Stimulated activated CD4-positive, alpha-beta T cell treated with anti-CD3 and anti-CD28 coated beads, Interleukin-15, amount 100 ng/mL, for 48 hours (primary cell): ENCODE measurements around the gene FBXL7.

ENCODE experiments used
- DNase-seq, 2 donors: peaks; one replicate each; pipeline ENCODE4 v3.0.0-alpha.2; 2020; ENCODE audit warnings: low read depth in 2 of 2

The FBXL7 gene

DNA sequence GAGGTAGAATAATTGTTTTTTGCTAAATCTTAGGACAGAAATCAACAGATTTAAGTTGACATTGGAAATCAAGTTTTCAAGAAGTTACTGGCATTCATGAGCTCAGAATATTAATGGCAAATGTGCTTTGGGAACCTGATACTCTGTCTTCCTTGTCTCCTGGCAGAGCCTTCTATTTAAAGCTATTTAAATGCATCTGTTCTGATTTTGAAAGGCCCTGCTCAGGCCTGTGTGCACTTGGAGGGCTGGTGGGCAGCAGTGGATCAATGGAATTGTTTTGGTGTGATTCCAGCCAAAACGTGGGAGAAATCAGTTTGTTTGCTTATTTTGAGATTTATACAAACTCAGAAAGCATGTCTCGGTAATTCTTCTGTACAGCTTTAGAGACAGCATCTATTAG lies 38.5 kb downstream of the FBXL7 start:
- no peak for DNase-seq

DNA sequence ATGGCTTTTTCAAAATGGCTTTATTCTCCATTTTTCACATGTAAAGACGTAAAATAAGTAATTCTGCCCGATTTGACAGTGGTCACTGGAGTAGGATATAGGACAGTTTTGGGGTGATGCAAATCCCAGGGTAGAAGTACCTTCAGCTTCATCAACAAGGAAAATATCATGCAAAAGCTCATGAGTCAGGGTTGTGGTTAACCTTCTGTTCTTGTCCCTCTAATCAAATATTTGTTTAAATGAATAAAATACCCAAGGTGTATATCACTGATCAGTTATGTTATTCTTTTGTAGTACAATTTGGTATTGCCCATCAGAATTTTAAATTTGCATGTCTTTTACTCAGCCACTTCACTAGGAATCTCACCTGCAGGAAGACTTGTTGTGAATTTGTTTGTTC lies 40.0 kb downstream of the FBXL7 start:
- no peak for DNase-seq

DNA sequence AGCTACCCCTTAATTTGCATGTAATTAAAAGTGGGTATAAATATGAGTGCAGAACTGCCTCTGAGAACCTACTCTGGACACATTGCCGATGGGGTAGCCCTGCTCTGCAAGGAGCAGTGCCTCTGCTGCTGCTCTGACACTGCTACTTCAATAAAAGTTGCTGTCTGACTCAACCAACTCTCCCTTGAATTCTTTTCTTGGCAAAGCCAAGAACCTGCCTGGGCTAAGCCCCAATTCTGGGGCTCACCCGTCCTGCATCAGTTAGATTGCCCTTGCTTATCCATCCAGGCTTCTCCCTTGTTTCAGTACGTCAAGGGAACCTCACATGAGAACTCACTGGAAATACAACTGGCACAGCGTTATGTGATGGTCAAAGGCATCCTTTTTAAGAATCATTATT lies 44.1 kb downstream of the FBXL7 start:
- no peak for DNase-seq

GRCh38 chr5:15545082-15545481 lies 45.1 kb downstream of the FBXL7 start:
- no peak for DNase-seq

DNA sequence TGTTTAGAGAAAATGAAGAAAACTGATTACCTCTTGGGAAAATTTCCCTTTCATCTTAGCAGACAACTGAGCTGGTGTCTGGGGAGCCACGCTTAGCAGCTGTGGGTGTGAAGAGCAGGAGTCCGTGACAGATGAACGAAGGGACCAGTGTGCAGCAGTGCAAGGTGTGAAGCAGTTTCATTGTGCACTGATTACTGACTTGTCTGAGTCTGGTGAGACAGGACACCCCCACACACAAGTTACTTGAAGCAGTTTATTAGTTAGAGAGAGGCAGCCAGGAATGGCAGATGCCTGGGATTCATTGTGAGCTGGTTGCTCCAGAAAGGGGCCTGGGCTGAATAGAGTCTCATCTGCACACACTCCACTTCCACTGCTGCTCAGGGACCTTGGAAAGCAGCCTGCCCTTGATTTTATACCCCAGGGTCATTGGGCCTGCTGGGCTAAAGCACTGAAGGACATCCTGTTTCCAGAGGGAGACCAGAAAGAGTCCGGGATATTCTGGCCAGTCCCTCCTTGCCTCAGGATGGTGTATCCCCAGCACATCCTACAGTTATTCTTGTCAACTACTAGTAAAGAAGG lies 47.4 kb downstream of the FBXL7 start:
- no peak for DNase-seq

- DNase-seq = no peak
These were observed 50.0 kb downstream of the FBXL7 start for GRCh38 chr5:15549961-15550360.

DNA sequence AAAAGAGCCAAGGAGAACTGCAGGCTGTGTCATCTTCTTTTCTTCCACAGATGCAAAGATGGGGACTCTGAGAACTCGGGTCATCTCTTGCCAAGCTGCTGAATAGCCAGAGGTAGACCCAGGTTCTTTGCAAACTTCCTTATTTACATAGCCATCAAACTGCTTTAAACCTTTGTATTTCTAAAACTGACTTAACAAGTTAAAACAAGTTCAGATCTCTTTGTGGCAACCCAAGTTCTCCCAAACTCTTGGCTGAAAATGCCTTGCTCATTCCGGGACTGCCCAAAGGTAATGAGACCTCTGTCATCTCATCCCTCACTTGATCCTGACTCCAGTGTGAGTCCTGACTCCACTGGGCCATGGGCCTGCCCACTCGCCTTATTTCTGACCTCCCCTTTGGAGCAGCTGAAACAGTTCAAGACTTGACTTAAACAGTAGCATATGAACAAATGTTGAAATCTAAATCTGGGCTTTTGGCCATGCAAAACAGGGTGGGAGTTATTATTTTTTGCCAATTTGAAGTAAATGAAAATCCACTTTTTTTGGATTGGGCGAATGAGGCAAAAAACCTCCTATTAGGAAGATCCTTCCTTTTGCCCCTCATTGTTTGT lies 50.6 kb downstream of the FBXL7 start:
- no peak for DNase-seq

- DNase-seq = no peak
These were observed 51.1 kb downstream of the FBXL7 start for GRCh38 chr5:15551113-15551504.

DNA sequence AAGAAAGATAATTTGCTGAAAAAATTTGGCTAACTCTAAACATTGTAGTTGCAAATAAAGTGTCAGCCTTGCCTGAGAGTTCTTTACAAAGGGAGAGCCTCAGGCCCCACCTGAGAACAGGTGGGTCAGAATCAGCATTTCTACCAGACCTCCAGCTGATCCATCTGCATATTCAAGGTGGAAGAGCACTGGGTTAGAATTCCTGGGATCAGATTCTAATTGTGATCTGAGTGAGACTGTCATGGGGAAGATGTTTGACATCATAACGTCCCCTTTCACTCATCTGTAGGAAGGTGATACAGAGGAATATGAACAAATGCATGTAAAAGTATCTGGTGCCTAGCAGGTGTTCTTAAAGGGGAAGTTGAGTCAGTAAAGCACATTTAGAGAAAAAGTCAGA lies 54.6 kb downstream of the FBXL7 start:
- no peak for DNase-seq

DNA sequence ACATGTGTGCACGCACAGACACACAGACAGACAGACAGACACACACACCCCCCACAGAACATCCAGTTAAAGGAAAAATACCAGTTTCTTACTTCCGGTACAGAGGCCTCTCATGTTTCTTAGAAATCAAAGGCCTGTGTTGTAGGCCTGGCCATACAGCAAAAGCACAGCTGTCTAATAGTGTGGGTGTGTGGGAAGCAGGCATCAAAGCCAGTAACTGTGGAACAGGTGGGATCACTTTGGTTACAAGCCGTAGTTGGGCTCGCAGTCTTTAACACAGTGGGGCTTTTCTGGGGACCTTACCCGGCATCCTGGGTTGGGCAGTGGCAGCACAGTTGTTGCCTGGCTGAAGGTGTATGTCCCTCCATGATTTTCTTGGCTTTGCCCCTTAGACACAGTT lies 55.2 kb downstream of the FBXL7 start:
- no peak for DNase-seq

DNA sequence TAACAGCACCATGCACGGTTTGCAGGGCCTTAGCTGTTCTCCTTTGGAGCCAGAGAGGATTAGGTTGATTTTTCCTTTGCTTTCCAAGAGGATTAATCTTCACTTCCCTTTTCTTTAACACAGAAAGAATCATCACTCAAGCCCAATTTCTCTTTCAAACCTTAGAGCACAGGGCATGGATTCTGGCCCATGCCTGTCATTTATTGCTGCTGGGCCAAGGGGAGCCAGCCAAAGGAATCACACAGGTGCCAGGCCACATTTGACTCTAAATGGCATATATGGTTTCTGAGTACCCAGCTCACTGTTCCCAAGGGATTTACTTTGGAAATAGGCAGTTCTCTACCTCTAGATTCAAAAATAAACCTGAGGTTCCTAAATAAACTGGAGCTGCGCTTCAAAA lies 58.3 kb downstream of the FBXL7 start:
- no peak for DNase-seq

- DNase-seq = no peak
These were observed 58.7 kb downstream of the FBXL7 start for GRCh38 chr5:15558681-15559080.

DNA sequence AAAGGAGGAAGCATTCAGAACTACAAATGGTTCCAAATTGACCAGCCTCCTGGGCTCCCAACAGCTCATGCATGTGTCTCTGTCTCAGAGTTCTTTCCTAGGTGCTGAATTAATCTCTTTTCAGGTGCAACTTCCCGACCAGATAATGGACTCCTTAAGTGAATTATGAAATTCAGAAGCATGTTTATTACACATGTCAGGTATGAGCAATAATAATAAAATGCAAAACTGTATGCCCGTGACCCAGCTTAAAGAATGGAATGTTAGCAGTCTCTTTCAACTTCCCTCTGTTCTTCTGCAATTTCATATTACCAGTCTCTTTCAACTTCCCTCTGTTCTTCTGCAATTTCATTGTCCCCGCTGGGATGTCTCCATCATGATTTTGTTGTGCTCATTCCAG lies 60.4 kb downstream of the FBXL7 start:
- DNase-seq = no peak

GRCh38 chr5:15564523-15564922 lies 64.5 kb downstream of the FBXL7 start:
- no peak for DNase-seq

DNA sequence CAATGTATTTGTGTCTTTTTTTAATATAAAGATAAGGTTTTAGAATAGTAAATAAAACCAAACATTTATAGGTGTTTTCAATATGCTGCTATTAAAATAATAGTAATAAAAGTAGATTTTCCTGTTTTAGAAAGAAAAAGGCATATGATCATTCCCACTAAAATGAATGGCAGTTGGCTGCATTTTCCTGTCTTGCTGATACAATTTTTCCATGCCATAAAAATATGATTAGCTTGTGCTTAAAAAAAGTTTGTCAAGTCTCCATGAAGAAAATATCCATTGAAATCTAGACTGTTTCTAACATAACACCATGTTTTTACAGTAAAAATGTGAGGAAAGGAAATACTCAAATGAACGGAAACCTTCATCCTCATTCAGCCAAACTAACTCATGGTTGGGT lies 65.0 kb downstream of the FBXL7 start:
- DNase-seq = no peak

DNA sequence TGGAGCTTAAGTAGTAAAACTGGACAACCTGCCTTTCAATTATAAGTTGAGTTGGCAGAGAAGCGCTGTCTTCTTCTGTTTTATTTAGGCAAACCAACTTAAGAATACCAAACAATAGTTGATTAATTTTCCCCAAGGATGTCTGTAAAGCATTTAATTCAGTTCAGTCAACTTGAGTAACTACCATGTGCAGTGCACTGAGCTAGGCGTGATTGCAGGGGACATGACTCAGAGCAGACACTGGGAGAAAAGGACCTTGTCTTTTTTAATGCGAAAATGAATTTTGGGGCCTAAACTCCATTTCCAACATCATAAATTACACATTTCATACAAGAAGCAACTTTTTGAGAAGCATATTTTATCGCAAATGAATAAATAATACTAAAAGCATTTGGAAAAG lies 66.3 kb downstream of the FBXL7 start:
- DNase-seq = no peak

GRCh38 chr5:15566789-15567188 lies 66.8 kb downstream of the FBXL7 start:
- DNase-seq = no peak

DNA sequence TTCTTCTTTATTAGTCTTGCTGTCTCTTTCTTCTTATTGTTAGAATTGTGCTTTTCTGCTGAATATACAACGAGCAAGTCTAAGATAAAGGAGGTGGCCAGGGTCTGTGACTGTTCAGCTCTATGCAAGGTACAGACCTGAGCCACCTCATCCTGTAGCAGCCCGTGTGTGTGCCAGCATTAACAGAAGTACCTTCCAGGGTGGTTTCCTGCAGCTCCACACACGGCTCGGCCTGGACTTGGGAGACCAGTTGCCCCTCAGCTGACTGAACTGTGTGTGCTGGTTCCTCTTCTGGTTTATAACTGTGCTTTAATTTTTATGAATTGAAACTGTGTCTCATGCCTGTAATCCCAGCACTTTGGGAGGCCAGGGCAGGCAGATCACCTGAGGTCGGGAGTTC lies 70.5 kb downstream of the FBXL7 start:
- DNase-seq = no peak

DNA sequence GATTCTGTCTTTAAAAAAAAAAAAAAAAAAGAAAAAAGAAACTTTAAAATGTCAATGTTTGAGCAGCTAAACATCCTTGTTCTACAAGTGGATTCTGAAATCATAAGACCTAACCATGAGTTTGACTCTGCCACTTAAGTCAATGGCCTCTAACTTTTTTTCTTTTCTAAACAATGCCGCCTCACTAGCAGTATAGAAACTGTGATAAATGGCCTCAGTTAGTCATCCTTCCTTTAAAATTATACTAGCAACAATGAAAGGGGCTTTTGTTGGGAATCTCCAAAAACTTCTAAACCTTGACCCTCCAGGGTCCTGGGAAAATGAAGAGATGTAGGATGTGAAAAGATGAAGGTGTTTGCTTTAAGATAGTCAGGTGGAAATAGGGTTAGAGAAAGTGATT lies 71.1 kb downstream of the FBXL7 start:
- no peak for DNase-seq

GRCh38 chr5:15571618-15572017 lies 71.6 kb downstream of the FBXL7 start:
- DNase-seq = no peak

GRCh38 chr5:15573590-15573989 lies 73.6 kb downstream of the FBXL7 start:
- no peak for DNase-seq

GRCh38 chr5:15574128-15574527 lies 74.1 kb downstream of the FBXL7 start:
- DNase-seq = no peak

GRCh38 chr5:15574806-15575325 lies 74.9 kb downstream of the FBXL7 start:
- DNase-seq = no peak

DNA sequence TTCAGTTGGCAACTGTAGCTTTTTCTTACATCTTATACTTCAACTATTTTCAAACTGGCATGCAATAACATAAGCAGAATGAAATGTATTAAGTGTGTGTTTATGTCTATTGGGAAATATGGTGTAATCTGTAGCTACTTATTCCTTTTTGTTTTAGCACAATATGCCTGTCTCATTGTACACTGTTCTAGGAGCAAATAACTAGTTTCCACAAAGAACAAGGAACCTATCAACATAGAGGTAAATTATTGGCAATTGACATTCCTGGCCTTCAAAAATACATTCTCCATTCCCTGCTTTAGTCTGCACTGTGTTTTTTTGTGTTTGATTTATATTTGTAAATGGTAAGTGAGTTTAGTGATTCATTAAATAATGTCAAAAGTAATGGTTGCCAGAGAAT lies 75.7 kb downstream of the FBXL7 start:
- no peak for DNase-seq
